ENCODE measurements around the gene SLCO4A1. TPM values are rescaled to one million over a fixed set of nuclear protein-coding genes. Genes with fewer than 3 reads are reported as not detected.
A peak's percentile ranks its signal among the peaks of the same experiment; 100 is the strongest.

The SLCO4A1 gene
- total and polyA plus RNA-seq, 11 donors: 1.00 to 54.0 (median 11.5) TPM

GRCh38 chr20:62716198-62716940 is 74.1 kb downstream of the SLCO4A1 start:
- DNase-seq: peak in 1 of 5 donors; percentile 54
- ATAC-seq: no peak

GRCh38 chr20:62716941-62717310 is 74.6 kb downstream of the SLCO4A1 start:
- peaks cover 0 to 12% (median 0%) of the 10 kb centered on the region in 9 donors for H3K27me3 ChIP-seq
- H3K36me3 ChIP-seq: no peaks in the 10 kb centered on the region
- no peak for DNase-seq
- ATAC-seq: peak in 1 of 4 donors; percentile 9
- H3K27ac ChIP-seq: peak overlapping the region in 1 of 12 donors; percentile 73
- peaks cover 0 to 12% (median 0%) of the 10 kb centered on the region in 12 donors for H3K4me1 ChIP-seq
- no peak overlapping the region for H3K4me3 ChIP-seq
- peaks cover 0 to 26% (median 14%) of the 10 kb centered on the region in 12 donors for H3K9me3 ChIP-seq
- WGBS, 4 donors: 90 to 94% (median 92%) methylated on average over 8 to 11 of the region's 11 CpGs
- intact Hi-C loops (cut with DNase I): no loop called here
- TF ChIP-seq POLR2A (IDR thresholded peaks at IDR 0.05) (no peak), CTCF (IDR thresholded peaks at IDR 0.05) (no peak)

More at GRCh38 chr20:62716198-62716940, 74.1 kb downstream of the SLCO4A1 start:
- H3K36me3 ChIP-seq: no peaks in the 10 kb centered on the region
- WGBS, 4 donors: 72 to 78% (median 75%) methylated on average over 29 to 30 of the region's 30 CpGs
- TF ChIP-seq CTCF (IDR thresholded peaks at IDR 0.05): no peak
- no peak for TF ChIP-seq POLR2A (IDR thresholded peaks at IDR 0.05)
- H3K27me3 ChIP-seq: peaks cover 0 to 14% (median 0%) of the 10 kb centered on the region in 9 donors
- peaks cover 0 to 12% (median 0%) of the 10 kb centered on the region in 12 donors for H3K4me1 ChIP-seq
- H3K4me3 ChIP-seq: no peak overlapping the region
- peaks cover 0 to 22% (median 11%) of the 10 kb centered on the region in 12 donors for H3K9me3 ChIP-seq
- intact Hi-C loops (cut with DNase I): no loop called here
- H3K27ac ChIP-seq: peak overlapping the region in 1 of 12 donors; percentile 73

- intact Hi-C loops (cut with DNase I): no loop called here
- DNase-seq (peak in 1 of 5 donors; percentile 51), ATAC-seq (no peak)
- H3K36me3 ChIP-seq: no peaks in the 10 kb centered on the region
- H3K27ac ChIP-seq: peak overlapping the region in 1 of 12 donors; percentile 73
- H3K4me1 ChIP-seq: peaks cover 0 to 9% (median 0%) of the 10 kb centered on the region in 12 donors
- TF ChIP-seq CTCF (IDR thresholded peaks at IDR 0.05) (no peak), POLR2A (IDR thresholded peaks at IDR 0.05) (no peak)
- H3K9me3 ChIP-seq: peaks cover 0 to 26% (median 14%) of the 10 kb centered on the region in 12 donors
- WGBS, 4 donors: 52 to 70% (median 63%) methylated on average over 14 to 18 of the region's 18 CpGs
- no peak overlapping the region for H3K4me3 ChIP-seq
- peaks cover 0 to 18% (median 0%) of the 10 kb centered on the region in 9 donors for H3K27me3 ChIP-seq
Observed at GRCh38 chr20:62717933-62718332, 75.6 kb downstream of the SLCO4A1 start.

- WGBS, 4 donors: 63 to 75% (median 69%) methylated on average over 12 of the region's 12 CpGs
- intact Hi-C loops (cut with DNase I): no loop called here
- Histone ChIP-seq H3K9me3 (peaks cover 0 to 26% (median 14%) of the 10 kb centered on the region in 12 donors), H3K27ac (no peak overlapping the region), H3K36me3 (no peaks in the 10 kb centered on the region), H3K27me3 (peaks cover 0 to 23% (median 0%) of the 10 kb centered on the region in 9 donors), H3K4me1 (peaks cover 0 to 6% (median 0%) of the 10 kb centered on the region in 12 donors), H3K4me3 (no peak overlapping the region)
- no peak for TF ChIP-seq POLR2A (IDR thresholded peaks at IDR 0.05)
- no peak for TF ChIP-seq CTCF (IDR thresholded peaks at IDR 0.05)
- ATAC-seq: no peak
- no peak for DNase-seq
Observed at GRCh38 chr20:62718546-62718945, 76.2 kb downstream of the SLCO4A1 start.
